Fibroblast of upper back skin (primary cell): ENCODE data around the gene TEX11.
"Not testable (repeated sequence)": the region's sequence is repeated elsewhere in the genome, so short reads cannot be mapped to it uniquely, and the experiment has no call there.

Experiments used
- DNase-seq: peaks from one replicate; pipeline ENCODE4 v3.0.0-alpha.2; 2013

Gene TEX11

GRCh38 chrX:70908541-70908940 lies at the start of gene TEX11:
TEX11 (minus strand) TSS chrX:70908711; CDS start chrX:70907789, 922 bp downstream.
- DNase-seq: no peak

GRCh38 chrX:70954871-70955270 lies 46.4 kb upstream of the TEX11 start:
- no peak for DNase-seq

- DNase-seq: no peak
Measured at GRCh38 chrX:70924294-70924911, 15.9 kb upstream of the TEX11 start.

DNA sequence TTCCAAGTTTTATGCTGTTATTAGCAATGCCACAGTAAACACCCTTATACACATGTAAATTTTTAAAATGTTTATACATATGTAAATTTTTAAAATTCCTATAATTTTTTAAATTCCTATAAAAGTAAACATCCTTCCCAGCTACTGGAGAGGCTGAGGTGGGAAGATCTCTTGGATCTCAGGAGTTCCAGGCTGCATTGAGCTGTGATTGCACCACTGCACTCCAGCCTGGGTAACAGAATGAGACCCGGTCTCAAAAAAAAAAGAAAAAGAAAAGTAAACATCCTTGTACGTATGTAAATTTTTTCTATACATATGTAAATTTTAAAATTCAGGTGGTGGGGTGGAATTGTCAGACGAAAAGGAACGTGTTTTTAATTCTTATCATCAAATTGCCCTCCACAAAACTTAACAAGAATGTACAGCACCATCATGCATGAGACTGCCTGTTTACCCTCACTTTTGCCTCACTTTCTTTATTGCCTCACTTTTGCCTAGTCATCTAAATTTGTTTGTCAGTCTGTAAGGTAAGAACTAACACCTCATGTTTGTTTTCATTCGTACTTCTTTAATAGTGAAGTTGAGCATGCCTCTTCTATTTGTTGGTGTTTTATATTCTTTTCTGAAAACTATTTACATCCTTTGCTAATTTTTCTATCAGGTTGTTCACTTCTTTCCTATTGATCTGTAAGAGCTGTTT lies 14.4 kb upstream of the TEX11 start:
- DNase-seq: no peak

DNA sequence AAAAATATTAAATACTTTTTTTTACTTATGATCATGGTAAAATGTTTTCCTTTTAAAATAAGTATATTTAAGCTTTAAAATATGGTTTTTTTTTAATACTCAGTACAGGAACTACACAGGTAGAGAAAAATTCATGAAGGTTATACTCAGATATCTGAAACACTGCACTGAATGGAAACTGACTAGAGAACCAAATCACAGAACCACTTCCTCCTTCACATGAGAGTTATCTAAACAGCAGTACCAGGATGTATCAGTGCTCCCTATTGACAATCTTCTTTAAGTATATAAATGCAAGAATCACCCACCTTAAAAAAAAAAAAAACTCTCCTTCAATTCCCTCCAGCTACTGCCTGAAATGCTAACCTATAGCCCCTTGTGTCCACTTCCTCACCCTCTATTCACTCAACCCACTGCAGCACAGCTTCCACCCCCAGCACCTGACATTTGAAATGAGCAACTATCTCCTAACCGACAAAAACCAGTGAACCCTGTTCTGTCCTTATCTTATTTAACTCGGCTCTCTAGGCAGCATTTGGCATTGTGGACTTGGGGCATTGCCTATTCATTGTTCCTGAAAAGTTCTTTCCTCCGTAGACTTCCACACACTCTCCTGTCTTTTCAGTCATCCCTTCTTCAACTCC lies 13.3 kb upstream of the TEX11 start:
- DNase-seq: no peak

- DNase-seq: no peak
Measured at GRCh38 chrX:70916754-70917153, 8.2 kb upstream of the TEX11 start.

DNA sequence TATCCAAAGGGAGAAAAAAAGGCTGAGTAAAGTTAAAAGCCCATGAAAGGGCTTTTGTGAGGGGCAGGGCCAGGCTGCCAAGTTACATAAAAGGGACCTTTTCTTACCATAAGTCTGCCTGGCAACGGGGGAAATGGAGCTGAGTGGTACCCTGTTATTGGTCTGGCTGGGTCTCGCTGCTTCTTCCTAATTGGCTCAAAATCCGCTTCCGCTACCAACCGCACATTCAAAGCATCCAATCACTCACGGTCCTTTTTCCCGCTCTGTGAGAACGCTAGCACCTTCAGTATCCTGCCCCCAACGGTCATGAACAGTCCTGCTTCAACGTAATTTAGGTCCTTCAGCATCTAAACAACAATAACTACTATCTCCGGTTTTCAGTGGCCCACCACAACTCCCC lies 611 bp downstream of the TEX11 start:
- DNase-seq: no peak

DNA sequence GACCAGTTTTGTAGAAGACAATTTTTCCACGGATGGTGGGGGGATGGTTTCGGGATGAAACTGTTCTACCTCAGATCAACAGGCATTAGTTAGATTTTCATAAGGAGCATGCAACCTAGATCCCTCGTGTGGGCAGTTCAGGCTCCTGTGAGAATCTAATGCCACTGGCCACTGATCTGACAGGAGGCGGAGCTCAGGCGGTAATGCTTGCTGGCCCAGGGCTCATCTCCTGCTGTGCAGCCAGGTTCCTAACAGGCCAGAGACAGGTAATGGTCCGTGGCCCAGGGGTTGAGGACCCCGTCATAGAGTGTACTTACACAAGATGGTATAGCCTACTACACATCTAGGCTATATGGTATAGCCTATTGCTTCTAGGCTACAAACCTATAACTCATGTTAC lies 7.0 kb downstream of the TEX11 start:
- no peak for DNase-seq

GRCh38 chrX:70890441-70890840 lies 18.1 kb downstream of the TEX11 start:
- not testable (repeated sequence) for DNase-seq

DNA sequence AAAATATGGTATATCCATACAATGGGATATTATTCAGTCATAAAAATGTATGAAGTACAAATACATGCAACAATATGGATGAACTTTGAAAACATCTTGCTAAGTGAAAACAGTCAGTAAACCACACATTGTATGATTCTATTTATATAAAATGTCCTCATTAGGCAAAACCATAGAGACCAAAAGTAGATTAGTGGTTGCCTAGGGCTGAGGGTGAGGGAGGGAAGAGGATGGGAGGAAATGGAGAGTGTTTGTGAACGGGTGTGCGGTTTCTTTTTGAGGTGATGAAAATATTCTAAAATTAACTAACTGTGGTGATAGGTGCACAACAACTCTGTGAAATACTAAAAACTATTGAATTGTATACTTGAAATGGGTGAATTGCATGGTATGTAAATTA lies 29.6 kb downstream of the TEX11 start:
- DNase-seq: no peak

GRCh38 chrX:70852294-70852693 lies 56.2 kb downstream of the TEX11 start:
- DNase-seq: no peak

- DNase-seq: not testable (repeated sequence)
Measured at GRCh38 chrX:70844081-70844480, 64.4 kb downstream of the TEX11 start.

- not testable (repeated sequence) for DNase-seq
Measured at GRCh38 chrX:70843620-70844019, 64.9 kb downstream of the TEX11 start.

DNA sequence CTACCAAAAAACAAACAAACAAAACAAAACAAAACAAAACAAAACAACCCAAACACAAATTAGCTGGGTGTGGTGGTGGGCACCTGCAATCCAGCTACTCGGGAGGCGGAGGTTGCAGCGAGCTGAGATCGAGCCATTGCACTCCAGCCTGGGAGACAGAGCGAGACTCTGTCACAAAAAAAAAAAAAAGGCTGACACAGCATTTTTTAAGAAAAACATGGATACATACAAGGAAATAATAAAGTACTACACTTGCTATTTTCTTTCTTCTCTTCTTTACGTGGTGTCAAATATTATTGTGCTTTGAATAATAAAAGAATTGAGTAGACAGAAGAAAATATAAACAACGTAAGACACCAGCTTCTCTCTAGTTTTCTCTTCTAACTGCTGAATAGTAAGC lies 73.9 kb downstream of the TEX11 start:
- no peak for DNase-seq

GRCh38 chrX:70826715-70827114 lies 81.8 kb downstream of the TEX11 start:
- DNase-seq: no peak

DNA sequence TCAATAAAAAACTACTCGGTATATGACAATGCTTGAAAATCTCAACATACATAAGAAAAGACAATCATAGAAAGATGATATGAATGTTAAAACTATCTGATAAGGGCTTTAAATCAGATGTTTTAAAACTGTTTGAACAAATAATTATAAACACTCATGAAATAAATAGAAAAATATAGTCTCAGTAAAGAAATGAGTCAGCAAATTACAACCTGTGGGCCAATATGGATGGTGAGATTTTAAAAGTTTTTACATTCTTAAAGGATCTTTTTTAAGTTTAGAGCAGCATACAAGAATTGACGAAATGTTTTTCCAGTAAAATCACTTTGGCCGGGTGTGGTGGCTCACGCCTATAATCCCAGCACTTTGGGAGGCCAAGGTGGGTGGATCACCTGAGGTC lies 83.1 kb downstream of the TEX11 start:
- DNase-seq: no peak

GRCh38 chrX:70808942-70809940 lies 99.3 kb downstream of the TEX11 start:
- DNase-seq: no peak

DNA sequence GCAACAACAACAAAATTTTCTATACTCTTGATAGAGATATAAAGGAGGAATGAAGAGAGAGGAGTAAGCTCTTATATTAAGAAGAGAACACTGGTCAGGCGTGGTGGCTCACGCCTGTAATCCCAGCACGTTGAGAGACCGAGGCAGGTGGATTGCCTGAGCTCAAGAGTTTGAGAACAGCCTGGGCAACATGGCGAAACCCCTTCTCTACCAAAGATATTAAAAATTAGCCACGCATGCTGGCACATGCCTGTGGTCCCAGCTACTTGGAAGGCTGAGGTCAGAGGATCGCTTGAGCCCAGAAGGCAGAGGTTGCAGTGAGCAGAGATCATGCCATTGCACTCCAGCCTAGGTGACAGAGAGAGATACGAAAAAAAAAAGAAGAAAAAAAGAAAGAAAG lies 102.4 kb downstream of the TEX11 start:
- no peak for DNase-seq

DNA sequence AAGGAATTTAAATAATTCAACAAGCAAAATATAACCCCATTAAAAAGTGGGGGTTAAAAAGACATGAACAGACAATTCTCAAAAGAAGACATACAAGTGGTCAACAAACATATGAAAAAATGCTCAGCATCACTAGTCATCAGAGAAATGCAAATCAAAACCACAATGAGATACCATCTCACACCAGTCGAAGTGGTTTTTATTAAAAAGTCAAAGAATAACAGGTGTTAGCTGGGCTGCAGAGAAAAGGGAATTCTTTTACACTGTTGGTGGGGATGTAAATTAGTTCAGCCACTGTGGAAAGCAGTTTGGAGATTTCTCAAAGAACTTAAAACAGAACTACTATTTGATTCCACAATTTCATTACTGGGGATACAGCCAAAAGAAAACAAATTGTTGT lies 111.8 kb downstream of the TEX11 start:
- not testable (repeated sequence) for DNase-seq

DNA sequence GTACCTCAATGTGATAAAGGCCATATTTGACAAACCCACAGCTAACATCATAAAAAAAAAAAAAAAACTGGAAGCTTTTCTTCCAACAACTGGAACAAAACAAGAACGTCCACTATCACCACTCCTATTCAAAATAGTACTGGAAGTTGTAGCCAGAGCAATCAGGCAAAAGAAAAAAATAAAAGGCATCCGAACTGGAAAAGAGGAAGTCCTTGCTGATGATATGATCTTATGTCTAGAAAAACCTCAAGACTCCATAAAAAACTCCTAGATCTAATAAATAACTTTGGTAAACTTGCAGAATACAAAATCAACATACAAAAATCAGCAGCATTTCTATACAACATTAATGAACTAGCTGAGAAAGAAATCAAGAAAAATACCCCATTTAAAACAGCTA lies 134.3 kb downstream of the TEX11 start:
- no peak for DNase-seq

- DNase-seq: peak; percentile 0
Measured at GRCh38 chrX:70769659-70770227, 138.8 kb downstream of the TEX11 start.

DNA sequence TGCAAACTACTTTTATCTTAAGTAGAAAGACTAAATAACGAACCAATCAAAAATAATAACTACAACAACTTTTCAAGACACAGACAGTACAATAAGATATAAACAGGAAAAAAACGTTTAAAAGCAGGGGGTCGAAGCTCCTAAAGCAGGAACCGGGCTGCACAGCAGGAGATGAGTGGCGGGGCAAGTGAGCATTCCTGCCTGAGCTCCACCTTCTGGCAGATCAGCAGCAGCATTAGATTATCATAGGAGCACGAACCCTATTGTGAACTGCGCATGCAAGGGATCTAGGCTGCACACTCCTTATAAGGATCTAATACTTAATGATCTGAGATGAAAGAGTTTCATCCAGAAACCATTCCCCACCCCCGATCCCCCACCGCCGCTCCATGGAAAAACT lies 146.2 kb downstream of the TEX11 start:
- DNase-seq: no peak

DNA sequence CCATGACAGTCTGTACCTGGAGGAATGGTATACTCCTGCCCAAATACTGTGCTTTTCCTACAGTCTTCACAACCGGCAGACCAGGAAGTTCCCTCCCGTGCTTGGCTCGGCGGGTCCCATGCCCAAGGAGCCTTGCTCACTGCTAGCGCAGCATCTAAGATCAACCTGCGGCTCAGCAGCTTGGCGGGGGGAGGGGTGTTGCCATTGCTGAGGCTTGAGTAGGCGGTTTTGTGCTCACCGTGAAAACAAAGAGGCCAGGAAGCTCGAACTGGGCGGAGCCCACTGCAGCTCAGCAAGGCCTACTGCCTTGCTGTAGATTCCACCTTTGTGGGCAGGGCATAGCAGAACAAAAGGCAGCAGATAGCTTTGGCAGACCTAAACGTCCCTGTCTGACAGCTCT lies 152.7 kb downstream of the TEX11 start:
- no peak for DNase-seq
